GM12878 (cell line): ENCODE results near the gene CAB39L. TPM values are rescaled to one million over a fixed set of nuclear protein-coding genes. Genes with fewer than 3 reads are reported as not detected.

Experiments
- ATAC-seq: fragments of 200-7000 bp; cut with Tn5 transposase; 3 replicates; pipeline ENCODE4 v1.9.1; 2020; ENCODE audit warnings: mild to moderate bottlenecking, moderate library complexity
- BruUV-seq: library from RNA; stranded (reverse); fragments of 400-500 nt; replicated peaks from 2 replicates; lab custom pipeline; 2021; lab: Mats Ljungman, UMichigan
- CTCF ChIA-PET: fragments of 300-600 bp; sonication (Branson Sonifier 250); formaldehyde crosslinking; extraction: SDS; loops from one replicate; lab custom pipeline; 2021; ENCODE audit warnings: inconsistent platforms; lab: Yijun Ruan, JAX
- POLR2A ChIA-PET: fragments of 350-600 bp; formaldehyde crosslinking; extraction: SDS; loops from one replicate; lab custom pipeline; 2021; ENCODE audit warnings: inconsistent platforms; lab: Charles Lee
- RAD21 ChIA-PET: fragments of 300-600 bp; sonication (Branson Sonifier 250); formaldehyde crosslinking; loops from one replicate; lab custom pipeline; 2023; ENCODE audit warnings: antibody characterized with exemption; ENCODE audit not compliant: unreplicated experiment; lab: Charles Lee
- SMC1A ChIA-PET: fragments of 300-600 bp; sonication (Branson Sonifier 250); formaldehyde crosslinking; loops from one replicate; lab custom pipeline; 2023; ENCODE audit not compliant: unreplicated experiment, uncharacterized antibody; lab: Charles Lee
- DNase-seq: peaks from one replicate; pipeline ENCODE4 v3.0.0-alpha.2; 2011; ENCODE audit warnings: low read depth, low spot score
- FAIRE-seq: peaks from 3 replicates; lab custom pipeline; 2011; peaks lifted over from hg19 to GRCh38; lab: Jason Lieb, UNC
- H2AFZ ChIP-seq: 2 replicates; pipeline ENCODE4 v1.6.0; 2011; ENCODE audit warnings: low read depth, low read length, control low read depth; ENCODE audit not compliant: control insufficient read depth
- H3K27ac ChIP-seq: 2 replicates; pipeline ENCODE4 v1.5.1; 2011; ENCODE audit warnings: control low read depth; ENCODE audit not compliant: control insufficient read depth, insufficient read depth
- H3K27me3 ChIP-seq, 2 experiments: replicated peaks in 1 of 2; 2 replicates each; pipeline versions ENCODE4 v1.6.0 to v1.6.1; 2011; ENCODE audit warnings: low read length in 1 of 2; ENCODE audit not compliant: control insufficient read depth in 2 of 2, insufficient read depth in 2 of 2
- H3K36me3 ChIP-seq, 2 experiments: 2 replicates each; pipeline ENCODE4 v1.5.1; 2011; ENCODE audit warnings: low read length in 1 of 2; ENCODE audit not compliant: control insufficient read depth in 2 of 2, insufficient read depth in 2 of 2
- H3K4me1 ChIP-seq: 2 replicates; pipeline ENCODE4 v1.6.1; 2011; ENCODE audit warnings: mild to moderate bottlenecking, low read length, moderate library complexity, mixed read lengths; ENCODE audit not compliant: control insufficient read depth, insufficient read depth
- H3K4me2 ChIP-seq: 2 replicates; pipeline ENCODE4 v1.6.0; 2011; ENCODE audit warnings: control low read depth; ENCODE audit not compliant: control insufficient read depth, insufficient read depth
- H3K4me3 ChIP-seq: fragments of 200-600 bp; sonication (generic); 2 replicates; pipeline ENCODE4 v1.5.1; 2016
- H3K79me2 ChIP-seq: 2 replicates; pipeline ENCODE4 v1.6.0; 2011; ENCODE audit warnings: low read length; ENCODE audit not compliant: control insufficient read depth, insufficient read depth
- H3K9ac ChIP-seq: 2 replicates; pipeline ENCODE4 v1.8.0; 2011; ENCODE audit warnings: low read length, control low read depth, mixed read lengths; ENCODE audit not compliant: control insufficient read depth, insufficient read depth
- H3K9me3 ChIP-seq: replicated peaks from 3 replicates; pipeline ENCODE4 v1.5.1; 2011; ENCODE audit warnings: mild to moderate bottlenecking, low read length; ENCODE audit not compliant: control insufficient read depth, insufficient read depth
- H4K20me1 ChIP-seq: 2 replicates; pipeline ENCODE4 v1.6.0; 2011; ENCODE audit not compliant: control insufficient read depth, insufficient read depth
- CHD2 ChIP-seq: IDR thresholded peaks from 2 replicates; pipeline ENCODE4 v1.6.1; 2011; ENCODE audit warnings: low read depth, low read length, improper control_type of control experiment, borderline replicate concordance
- CREM ChIP-seq: IDR thresholded peaks from 2 replicates; pipeline ENCODE4 v1.6.1; 2014; ENCODE audit warnings: antibody characterized with exemption, low read depth
- DPF2 ChIP-seq: fragments of 450-650 bp; IDR thresholded peaks from 2 replicates; pipeline ENCODE4 v1.6.1; 2017; ENCODE audit warnings: mild to moderate bottlenecking
- ETV6 ChIP-seq, 2 experiments: fragments of 450-650 bp in 1 of 2; IDR thresholded peaks in 1 of 2; conservative IDR thresholded peaks in 1 of 2; 2 replicates each; pipeline ENCODE4 v1.6.1; 2014; ENCODE audit warnings: antibody characterized with exemption in 1 of 2, borderline replicate concordance in 1 of 2, low read depth in 1 of 2, mild to moderate bottlenecking in 1 of 2, moderate library complexity in 1 of 2
- HDGF ChIP-seq: fragments of 450-650 bp; IDR thresholded peaks from 2 replicates; pipeline ENCODE4 v1.6.1; 2016; ENCODE audit warnings: antibody characterized with exemption
- IKZF1 ChIP-seq: fragments of 450-650 bp; conservative IDR thresholded peaks from 2 replicates; pipeline ENCODE4 v1.6.1; 2017; ENCODE audit warnings: antibody characterized with exemption, mild to moderate bottlenecking
- NBN ChIP-seq: fragments of 450-650 bp; IDR thresholded peaks from 2 replicates; pipeline ENCODE4 v1.6.1; 2016
- POU2F2 ChIP-seq: IDR thresholded peaks from 3 replicates; pipeline ENCODE4 v1.6.1; 2011; ENCODE audit warnings: low read depth, mild to moderate bottlenecking, low read length, borderline replicate concordance
- RELB ChIP-seq: fragments of 450-650 bp; IDR thresholded peaks from 2 replicates; pipeline ENCODE4 v1.6.1; 2017; ENCODE audit warnings: low read depth, mild to moderate bottlenecking, moderate library complexity
- RUNX3 ChIP-seq: IDR thresholded peaks from 2 replicates; pipeline ENCODE4 v1.6.1; 2012; ENCODE audit warnings: low read length, inconsistent platforms
- STAT1 ChIP-seq: fragments of 450-650 bp; conservative IDR thresholded peaks from 2 replicates; pipeline ENCODE4 v1.6.1; 2014; ENCODE audit warnings: antibody characterized with exemption, mild to moderate bottlenecking
- USF2 ChIP-seq: IDR thresholded peaks from 2 replicates; pipeline ENCODE4 v1.6.1; 2011; ENCODE audit warnings: low read depth, low read length, improper control_type of control experiment, borderline replicate concordance
- ZBTB11 ChIP-seq: fragments of 450-650 bp; formaldehyde crosslinking; IDR thresholded peaks from 2 replicates; pipeline ENCODE4 v1.5.0; 2022; ENCODE audit warnings: mild to moderate bottlenecking, missing genetic modification characterization
- ZNF207 ChIP-seq: fragments of 450-650 bp; IDR thresholded peaks from 2 replicates; pipeline ENCODE4 v1.6.1; 2014; ENCODE audit warnings: antibody characterized with exemption, mild to moderate bottlenecking, borderline replicate concordance
- ZNF622 ChIP-seq: fragments of 450-650 bp; IDR thresholded peaks from 2 replicates; pipeline ENCODE4 v1.6.1; 2017; ENCODE audit warnings: mild to moderate bottlenecking, inconsistent platforms
- WGBS: methylation state at CpG from one replicate; pipeline ENCODE4 v1.1.6; 2016; ENCODE audit warnings: low lambda C conversion rate; ENCODE audit not compliant: insufficient replicate concordance, insufficient coverage; ENCODE audit errors: missing lambda C conversion rate; 5-methylcytosine and 5-hydroxymethylcytosine counted together
- in situ Hi-C: fragments of 300-500 bp; cut with MboI; formaldehyde crosslinking; loops from 9 replicates; pipeline ENCODE4 v1.14.3; 2018; ENCODE audit warnings: mixed read lengths
- intact Hi-C: fragments of 100-400 bp; cut with micrococcal nuclease; formaldehyde crosslinking; loops from one replicate; pipeline ENCODE4 v1.14.2; 2022; ENCODE audit not compliant: unreplicated experiment
- polyA plus RNA-seq, 11 experiments: library from polyadenylated mRNA; depleted of rRNA in 4 of 11; unstranded in 6 of 11; stranded (reverse) in 5 of 11; fragments of >200 nt; fragmentation: Nextera tagmentation in 4 of 11; fragmentation: Illumina TruSeq in 1 of 11; extraction: Ambion mirVana in 4 of 11; extraction: Trizol in 1 of 11; gene quantifications; 1 replicate in 1 of 11; 2 replicates in 10 of 11; pipeline versions ENCODE4 v1.2.1 to v1.2.3, GENCODE V29; 2011 to 2016; ENCODE audit warnings: inconsistent platforms in 2 of 11, missing spikeins in 2 of 11, low read depth in 1 of 11
- total RNA-seq, 4 experiments: library from RNA; depleted of rRNA in 3 of 4; stranded (reverse); fragments of >200 nt in 3 of 4; fragmentation: Illumina TruSeq in 1 of 4; extraction: Trizol in 1 of 4; gene quantifications; 2 replicates each; pipeline versions ENCODE4 v1.2.1 to v1.2.3, GENCODE V29; 2013 to 2021

The CAB39L gene
- total and polyA plus RNA-seq, 10 of the 15 experiments (the other 5 are each of a cell fraction or from before 2014, with no cell fraction given) = 0.88 to 3.0 (median 1.7) TPM

- BruUV-seq = no TSS peak
- H3K4me1 ChIP-seq = no peaks in the 10 kb centered on the region
- TF ChIP-seq ETV6 (conservative IDR thresholded peaks at IDR 0.05 in 1 of 2, IDR thresholded peaks at IDR 0.05 in 1 of 2; ENCODE audit: borderline replicate concordance in 1 of 2, low read depth in 1 of 2) (no peak), CREM (no peak), HDGF (no peak), ZNF207 (no peak), USF2 (no peak), RUNX3 (no peak), DPF2 (no peak), ZNF622 (no peak), STAT1 (no peak), ZBTB11 (CRISPR knock-in tag) (no peak), POU2F2 (no peak), IKZF1 (no peak), CHD2 (no peak), NBN (no peak), RELB (no peak)
- POLR2A ChIA-PET = interaction anchor here (0.7 kb wide), 1 partner anchor 467 kb away, joined by 3 read pairs; no protein-coding TSS in a partner anchor
- H3K4me2 ChIP-seq = no peak overlapping the region
- no peaks in the 10 kb centered on the region for H3K36me3 ChIP-seq
- H3K27me3 ChIP-seq = no peaks in the 10 kb centered on the region
- no peak overlapping the region for H3K9ac ChIP-seq
- DNase-seq = no peak
- intact Hi-C loops (no loop called here), in situ Hi-C loops (no loop called here)
- H3K9me3 ChIP-seq = no peaks in the 10 kb centered on the region
- no peak for FAIRE-seq
- RAD21 ChIA-PET = no interaction called here
- H2AFZ ChIP-seq = no peak overlapping the region
- no peak overlapping the region for H3K27ac ChIP-seq
- 37% methylated on average over 2 of the region's 2 CpGs for WGBS
- no peaks in the 10 kb centered on the region for H4K20me1 ChIP-seq
- CTCF ChIA-PET = no interaction called here
- no peak overlapping the region for H3K4me3 ChIP-seq
- SMC1A ChIA-PET = no interaction called here
- no peaks in the 10 kb centered on the region for H3K79me2 ChIP-seq
- ATAC-seq = no peak
These were observed 123.9 kb downstream of the CAB39L start for GRCh38 chr13:49319951-49320350.
